Panc1 (cell line): Measurements from ENCODE around the gene S100A5.

ENCODE experiments used
- POLR2AphosphoS5 ChIP-seq: IDR thresholded peaks from 2 replicates; pipeline ENCODE4 v1.6.1; 2012; ENCODE audit warnings: mild to moderate bottlenecking, low read depth, low read length, moderate library complexity
- REST ChIP-seq, 2 experiments: IDR thresholded peaks; 2 replicates each; pipeline ENCODE4 v1.6.1; 2011 to 2012; ENCODE audit warnings: low read depth in 2 of 2, control low read depth in 1 of 2, low read length in 1 of 2, mild to moderate bottlenecking in 1 of 2, moderate library complexity in 1 of 2; ENCODE audit not compliant: insufficient read depth in 1 of 2
- SIN3A ChIP-seq: IDR thresholded peaks from 2 replicates; pipeline ENCODE4 v1.6.1; 2012; ENCODE audit warnings: low read depth, mild to moderate bottlenecking, low read length, moderate library complexity, borderline replicate concordance; ENCODE audit not compliant: insufficient read depth
- TCF7L2 ChIP-seq: IDR thresholded peaks from 2 replicates; pipeline ENCODE4 v1.6.1; 2011; ENCODE audit warnings: mild to moderate bottlenecking, low read depth, low read length, inconsistent platforms
- TF ChIP-seq, protein P1 (sequence below): fragments of 450-650 bp; IDR thresholded peaks from 2 replicates; pipeline ENCODE4 v1.5.1; 2017; ENCODE audit warnings: mild to moderate bottlenecking

GRCh38 chr1:153556348-153556747, 15.6 kb upstream of the S100A5 start:
- TF ChIP-seq, protein P1, sequence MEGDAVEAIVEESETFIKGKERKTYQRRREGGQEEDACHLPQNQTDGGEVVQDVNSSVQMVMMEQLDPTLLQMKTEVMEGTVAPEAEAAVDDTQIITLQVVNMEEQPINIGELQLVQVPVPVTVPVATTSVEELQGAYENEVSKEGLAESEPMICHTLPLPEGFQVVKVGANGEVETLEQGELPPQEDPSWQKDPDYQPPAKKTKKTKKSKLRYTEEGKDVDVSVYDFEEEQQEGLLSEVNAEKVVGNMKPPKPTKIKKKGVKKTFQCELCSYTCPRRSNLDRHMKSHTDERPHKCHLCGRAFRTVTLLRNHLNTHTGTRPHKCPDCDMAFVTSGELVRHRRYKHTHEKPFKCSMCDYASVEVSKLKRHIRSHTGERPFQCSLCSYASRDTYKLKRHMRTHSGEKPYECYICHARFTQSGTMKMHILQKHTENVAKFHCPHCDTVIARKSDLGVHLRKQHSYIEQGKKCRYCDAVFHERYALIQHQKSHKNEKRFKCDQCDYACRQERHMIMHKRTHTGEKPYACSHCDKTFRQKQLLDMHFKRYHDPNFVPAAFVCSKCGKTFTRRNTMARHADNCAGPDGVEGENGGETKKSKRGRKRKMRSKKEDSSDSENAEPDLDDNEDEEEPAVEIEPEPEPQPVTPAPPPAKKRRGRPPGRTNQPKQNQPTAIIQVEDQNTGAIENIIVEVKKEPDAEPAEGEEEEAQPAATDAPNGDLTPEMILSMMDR = no peak
- TF ChIP-seq POLR2AphosphoS5 = no peak
- no peak for TF ChIP-seq SIN3A
- no peak for TF ChIP-seq REST (IDR thresholded peaks at IDR 0.05; ENCODE audit: insufficient read depth in 1 of 2, low read depth in 2 of 2, low read length in 1 of 2)
- TF ChIP-seq TCF7L2 = no peak
